Small intestine (tissue), 7 donors: Measurements from ENCODE around the gene FCRL5. TPM values are rescaled to one million over a fixed set of nuclear protein-coding genes. Genes with fewer than 3 reads are reported as not detected.

Experiments
- DNase-seq, 2 donors: peaks; one replicate each; pipeline versions ENCODE4 v3.0.0 to v3.0.0-alpha.2; 2013
- FAIRE-seq: peaks from 2 replicates; lab custom pipeline; 2012; peaks lifted over from hg19 to GRCh38; lab: Jason Lieb, UNC
- H3K27ac ChIP-seq, 3 donors: one replicate each; pipeline ENCODE4 v1.5.1; 2013; ENCODE audit warnings: low read length in 2 of 3, mild to moderate bottlenecking in 2 of 3, control low read depth in 1 of 3, inconsistent platforms in 1 of 3, low read depth in 1 of 3, moderate library complexity in 1 of 3
- H3K27me3 ChIP-seq, 3 donors: one replicate each; pipeline ENCODE4 v1.6.1; 2013; ENCODE audit warnings: low read length in 3 of 3, inconsistent platforms in 1 of 3; ENCODE audit not compliant: control insufficient read depth in 3 of 3, insufficient read depth in 3 of 3
- H3K36me3 ChIP-seq, 3 donors: one replicate each; pipeline ENCODE4 v1.6.1; 2013; ENCODE audit warnings: low read length in 3 of 3, inconsistent platforms in 1 of 3, low read depth in 1 of 3, mild to moderate bottlenecking in 1 of 3, moderate library complexity in 1 of 3; ENCODE audit not compliant: control insufficient read depth in 3 of 3, insufficient read depth in 2 of 3
- H3K4me1 ChIP-seq, 3 donors: one replicate each; pipeline ENCODE4 v1.6.1; 2013; ENCODE audit warnings: low read length in 2 of 3, inconsistent platforms in 1 of 3, low read depth in 1 of 3, mild to moderate bottlenecking in 1 of 3, moderate library complexity in 1 of 3; ENCODE audit not compliant: control insufficient read depth in 3 of 3, insufficient read depth in 2 of 3
- H3K4me3 ChIP-seq, 3 donors: one replicate each; pipeline ENCODE4 v1.5.1; 2013; ENCODE audit warnings: low read length in 3 of 3, control low read depth in 1 of 3, inconsistent platforms in 1 of 3, low read depth in 1 of 3, mild to moderate bottlenecking in 1 of 3, moderate library complexity in 1 of 3
- H3K9me3 ChIP-seq, 2 donors: one replicate each; pipeline ENCODE4 v1.6.1; 2013; ENCODE audit warnings: low read depth in 1 of 2, low read length in 1 of 2; ENCODE audit not compliant: control insufficient read depth in 2 of 2, insufficient read depth in 1 of 2
- WGBS, 3 donors: extraction: QIAGEN DNeasy Blood & Tissue Kit; methylation state at CpG; one replicate each; pipeline ENCODE4 v1.1.7; 2013; 5-methylcytosine and 5-hydroxymethylcytosine counted together
- polyA plus RNA-seq, 4 donors: library from polyadenylated mRNA; stranded (reverse) in 3 of 4; unstranded in 1 of 4; fragments of 200-250 nt in 3 of 4; fragments of 120-200 nt in 1 of 4; gene quantifications; one replicate each; pipeline versions ENCODE4 v1.2.1 to v1.2.3, GENCODE V29; 2013
- donor health status: healthy with polysubstance abuse.
- donor health status: control.
- donor health status: control.
- donor health status: Bipolar disorder and iron deficiency.
- donor health status: healthy.

Gene FCRL5
- polyA plus RNA-seq, 4 donors: 0.22 to 2.7 (median 1.1) TPM

DNA sequence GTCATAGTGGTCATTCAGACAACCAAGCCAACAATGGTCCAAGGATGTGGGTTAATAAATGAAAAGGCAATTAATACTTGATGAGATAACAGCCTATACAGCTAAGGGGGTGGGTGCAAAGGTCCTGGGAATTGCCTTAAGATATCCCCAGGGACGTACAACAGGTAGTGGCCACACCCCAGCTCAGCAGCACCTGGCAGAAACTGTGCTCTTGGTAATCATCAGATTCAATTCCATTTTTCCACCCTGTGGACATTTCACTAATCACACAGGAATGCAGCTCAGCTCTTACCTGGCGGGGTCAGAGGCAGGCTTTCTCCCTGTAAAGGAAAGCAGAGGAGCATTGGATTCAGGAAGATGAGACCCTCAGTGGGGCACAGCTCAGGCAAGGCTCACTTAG is 32.9 kb downstream of the FCRL5 start:
- FAIRE-seq (no peak), DNase-seq (peak; percentile 87 to 96)
- Histone ChIP-seq H3K4me1 (peaks cover 0 to 34% (median 3%) of the 10 kb centered on the region in 3 donors), H3K27ac (peak overlapping the region; percentile 22 to 77 (median 22)), H3K27me3 (no peaks in the 10 kb centered on the region), H3K9me3 (no peaks in the 10 kb centered on the region), H3K36me3 (no peaks in the 10 kb centered on the region), H3K4me3 (no peak overlapping the region)
- WGBS, 3 donors: 10 to 67% (median 36%) methylated on average over 2 of the region's 2 CpGs

DNA sequence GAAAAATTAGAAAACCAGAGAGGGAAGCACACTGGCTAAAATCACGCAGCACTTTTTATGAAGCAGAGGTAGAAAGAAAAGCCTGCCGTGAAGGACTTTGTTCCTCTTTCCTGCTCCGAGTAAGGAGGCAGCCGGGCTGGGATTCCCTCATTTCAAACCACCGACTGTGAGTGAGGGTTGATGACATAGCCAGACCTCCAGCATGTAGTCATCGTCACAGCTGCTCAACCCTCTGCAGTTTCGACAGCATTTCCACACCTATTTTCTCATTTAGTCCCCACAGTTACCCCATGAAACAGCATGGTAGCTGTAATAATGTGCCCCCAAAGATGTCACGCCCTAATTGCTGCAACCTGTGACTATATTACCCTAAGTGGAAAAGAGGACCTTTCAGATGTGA is 35.3 kb downstream of the FCRL5 start:
- Histone ChIP-seq H3K4me3 (no peak overlapping the region), H3K27me3 (no peaks in the 10 kb centered on the region), H3K27ac (no peak overlapping the region), H3K36me3 (no peaks in the 10 kb centered on the region), H3K9me3 (no peaks in the 10 kb centered on the region), H3K4me1 (peaks cover 0 to 42% (median 3%) of the 10 kb centered on the region in 3 donors)
- DNase-seq (peak in 1 of 2 donors; percentile 27), FAIRE-seq (no peak)
- WGBS, 3 donors: 44 to 73% (median 62%) methylated on average over 8 of the region's 8 CpGs

DNA sequence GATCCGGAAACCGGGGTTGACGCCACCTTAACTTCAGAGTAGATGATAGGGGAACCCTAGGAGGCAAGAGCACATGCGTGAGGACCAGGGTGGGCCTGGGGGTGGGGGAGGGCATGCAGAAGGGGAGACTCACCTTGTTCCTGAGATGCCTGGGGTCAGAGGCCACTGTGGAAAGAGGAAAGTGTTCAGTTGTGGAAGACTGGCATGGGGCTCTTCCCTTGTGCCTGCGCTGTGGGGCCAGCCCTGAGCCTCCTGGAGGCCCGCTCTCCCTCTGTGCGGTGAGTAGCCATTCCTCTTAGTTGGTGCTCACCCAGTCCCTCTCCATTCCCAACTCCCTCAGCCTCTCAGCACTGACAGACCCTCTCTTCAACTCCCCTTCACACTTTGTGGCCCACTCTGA is 36.6 kb downstream of the FCRL5 start:
- DNase-seq (no peak), FAIRE-seq (no peak)
- 94 to 96% (median 95%) methylated on average over 7 of the region's 7 CpGs for WGBS, 3 donors
- Histone ChIP-seq H3K27me3 (no peaks in the 10 kb centered on the region), H3K36me3 (no peaks in the 10 kb centered on the region), H3K9me3 (no peaks in the 10 kb centered on the region), H3K27ac (no peak overlapping the region), H3K4me1 (peaks cover 0 to 44% (median 3%) of the 10 kb centered on the region in 3 donors), H3K4me3 (no peak overlapping the region)

DNA sequence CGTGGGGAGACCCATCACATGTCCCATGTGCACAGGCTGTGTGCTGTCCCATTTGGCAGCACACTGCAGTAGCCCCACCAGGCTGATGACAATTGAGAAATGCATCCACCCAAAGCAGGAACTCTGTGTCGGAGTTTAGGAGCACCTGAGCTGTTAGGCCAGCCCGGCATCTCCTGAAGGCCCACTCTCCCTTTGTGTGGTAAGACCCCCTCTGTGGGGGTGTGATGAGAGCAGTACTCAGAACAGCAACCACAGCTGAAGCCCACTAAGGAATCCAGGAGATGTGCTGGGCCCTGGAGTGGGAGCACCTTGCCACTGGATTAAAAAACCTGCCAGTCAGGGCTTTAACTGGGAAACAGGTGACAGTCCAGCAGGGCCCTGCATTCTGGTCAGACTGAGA is 37.2 kb downstream of the FCRL5 start:
- Histone ChIP-seq H3K27ac (no peak overlapping the region), H3K36me3 (no peaks in the 10 kb centered on the region)

DNA sequence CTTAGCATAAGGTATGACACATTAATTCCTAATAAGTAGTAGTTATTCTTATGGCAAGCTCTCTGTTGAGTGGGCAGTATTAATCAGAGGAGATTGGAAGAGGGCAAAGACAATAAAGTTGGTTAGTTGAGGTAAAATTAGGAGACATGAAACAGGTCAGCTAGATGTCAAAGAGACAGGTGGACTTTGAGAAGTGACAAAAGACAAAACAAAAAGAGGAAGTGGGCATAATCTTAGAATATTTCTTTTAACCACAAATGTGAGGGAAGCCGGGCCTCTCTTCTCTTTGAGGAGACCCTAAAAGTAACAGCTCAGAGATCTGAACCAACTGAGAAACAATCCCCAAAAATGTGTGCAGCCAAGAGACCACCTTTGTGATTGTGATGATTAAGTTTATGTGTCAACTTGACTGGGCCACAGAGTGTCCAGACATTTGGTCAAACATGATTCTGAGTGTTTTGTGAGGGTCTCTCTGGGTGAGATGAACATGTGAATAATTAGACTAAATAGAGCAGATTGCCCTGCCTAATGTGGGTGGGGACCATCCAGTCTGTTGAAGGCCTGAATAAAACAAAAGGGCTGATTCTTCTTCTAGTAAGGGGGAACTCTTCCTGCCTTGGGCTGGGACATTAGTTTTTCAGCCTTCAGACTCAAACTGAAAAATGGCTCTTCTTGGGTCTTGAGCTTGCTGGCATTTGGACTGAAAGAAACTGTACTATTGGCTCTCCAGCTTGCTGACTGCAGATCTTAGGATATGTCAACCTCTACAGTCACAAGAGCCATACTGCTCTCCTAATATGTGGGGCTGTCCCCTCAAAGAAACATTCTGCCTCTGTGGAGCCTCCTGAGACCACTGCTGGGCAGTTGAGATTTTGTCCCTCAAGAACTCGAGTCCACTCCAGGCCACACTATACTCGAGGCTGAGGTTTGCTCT is 40.0 kb downstream of the FCRL5 start:
- Histone ChIP-seq H3K27ac (peak overlapping the region in 2 of 3 donors; percentile 6 to 42), H3K27me3 (no peaks in the 10 kb centered on the region), H3K36me3 (no peaks in the 10 kb centered on the region), H3K9me3 (no peaks in the 10 kb centered on the region), H3K4me3 (no peak overlapping the region), H3K4me1 (peaks cover 0 to 16% (median 0%) of the 10 kb centered on the region in 3 donors)
- FAIRE-seq: no peak
- WGBS, 3 donors: 75 to 85% (median 76%) methylated on average over 3 of the region's 3 CpGs
- DNase-seq: no peak

More for the DNA sequence above, 37.2 kb downstream of the FCRL5 start:
- no peaks in the 10 kb centered on the region for H3K27me3 ChIP-seq
- H3K4me1 ChIP-seq: peaks cover 0 to 38% (median 3%) of the 10 kb centered on the region in 3 donors
- FAIRE-seq: no peak
- 90 to 98% (median 96%) methylated on average over 3 of the region's 3 CpGs for WGBS, 3 donors
- no peaks in the 10 kb centered on the region for H3K9me3 ChIP-seq
- H3K4me3 ChIP-seq: no peak overlapping the region
- DNase-seq: no peak

DNA sequence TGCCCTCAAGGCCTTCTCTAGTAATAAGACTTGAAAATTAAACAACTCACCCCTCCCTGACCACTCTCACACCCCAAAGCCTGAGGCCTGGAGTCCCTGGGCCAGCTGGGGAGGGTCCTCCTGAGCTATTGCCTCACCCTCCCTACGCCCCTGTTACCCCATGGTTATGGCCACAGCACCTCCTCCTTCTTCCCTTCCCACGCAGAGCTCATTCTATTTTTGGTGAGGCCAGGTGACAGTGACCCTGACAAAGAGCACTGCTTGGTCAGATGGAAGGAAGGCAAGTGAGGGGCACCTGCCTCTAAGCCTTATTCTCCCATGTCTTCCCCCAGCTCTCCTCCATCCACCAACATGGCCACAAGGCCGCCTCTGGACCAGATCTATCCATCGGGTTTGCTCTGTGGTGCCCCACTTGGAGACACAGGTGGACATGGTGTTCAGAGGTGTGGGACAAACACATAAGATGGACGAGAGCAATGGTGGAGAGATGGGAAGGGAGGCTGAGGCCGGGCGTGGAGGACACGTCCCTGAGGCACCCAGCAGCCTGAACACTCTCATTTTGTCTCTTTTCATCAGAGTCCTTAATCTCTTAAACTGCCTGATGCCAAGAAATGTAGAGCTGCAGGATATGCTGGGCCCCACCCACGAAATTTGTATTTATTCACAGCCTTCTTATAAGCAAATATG is 42.6 kb downstream of the FCRL5 start:
- no peaks in the 10 kb centered on the region for H3K27me3 ChIP-seq
- no peak overlapping the region for H3K4me3 ChIP-seq
- no peak for FAIRE-seq
- 76 to 83% (median 83%) methylated on average over 9 of the region's 9 CpGs for WGBS, 3 donors
- no peak overlapping the region for H3K27ac ChIP-seq
- H3K4me1 ChIP-seq: peaks cover 0 to 17% (median 0%) of the 10 kb centered on the region in 3 donors
- DNase-seq: no peak
- no peaks in the 10 kb centered on the region for H3K36me3 ChIP-seq
- no peaks in the 10 kb centered on the region for H3K9me3 ChIP-seq

DNA sequence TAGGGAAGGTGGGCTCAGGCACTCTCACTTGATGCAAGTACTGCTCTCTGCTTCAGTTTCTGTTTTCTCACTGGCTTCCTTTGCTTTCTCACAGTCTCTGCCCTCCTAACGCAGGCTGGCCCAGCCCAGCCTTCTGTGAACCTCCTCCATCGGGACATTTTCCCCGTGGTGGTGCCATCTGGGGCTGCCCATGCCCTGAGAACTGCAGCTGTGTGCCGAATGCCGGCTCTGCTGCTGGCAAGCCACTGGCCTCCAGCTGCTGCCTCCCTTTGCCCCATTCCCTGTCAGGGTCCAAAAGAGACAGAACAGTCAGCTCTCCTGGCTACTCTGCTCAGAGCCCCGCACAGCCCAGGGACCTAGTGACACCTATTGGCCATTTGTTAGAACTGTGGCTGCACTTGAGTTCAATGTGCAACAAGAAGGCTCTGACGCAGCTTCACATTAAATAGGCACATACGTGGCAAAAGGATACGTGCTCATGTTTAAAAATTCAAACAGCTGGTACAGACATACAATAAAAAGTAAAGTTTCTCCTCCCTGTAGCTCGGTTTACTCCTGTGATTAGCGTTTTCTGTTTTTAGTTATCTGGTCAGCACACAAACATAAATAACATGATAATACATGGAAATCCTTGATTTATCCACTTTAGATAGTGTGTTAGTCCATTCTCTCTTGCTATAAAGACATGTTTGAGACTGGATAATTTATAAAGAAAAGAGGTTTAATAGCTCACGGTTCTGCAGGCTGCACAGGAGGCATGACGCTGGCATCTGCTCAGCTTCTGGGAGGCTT is 46.6 kb downstream of the FCRL5 start:
- DNase-seq: peak; percentile 82 to 89
- Histone ChIP-seq H3K9me3 (no peaks in the 10 kb centered on the region), H3K27ac (peak overlapping the region in 1 of 3 donors; percentile 12), H3K4me1 (peaks cover 0 to 7% (median 0%) of the 10 kb centered on the region in 3 donors), H3K36me3 (no peaks in the 10 kb centered on the region), H3K27me3 (no peaks in the 10 kb centered on the region), H3K4me3 (no peak overlapping the region)
- no peak for FAIRE-seq
- 20 to 34% (median 23%) methylated on average over 13 of the region's 13 CpGs for WGBS, 3 donors

DNA sequence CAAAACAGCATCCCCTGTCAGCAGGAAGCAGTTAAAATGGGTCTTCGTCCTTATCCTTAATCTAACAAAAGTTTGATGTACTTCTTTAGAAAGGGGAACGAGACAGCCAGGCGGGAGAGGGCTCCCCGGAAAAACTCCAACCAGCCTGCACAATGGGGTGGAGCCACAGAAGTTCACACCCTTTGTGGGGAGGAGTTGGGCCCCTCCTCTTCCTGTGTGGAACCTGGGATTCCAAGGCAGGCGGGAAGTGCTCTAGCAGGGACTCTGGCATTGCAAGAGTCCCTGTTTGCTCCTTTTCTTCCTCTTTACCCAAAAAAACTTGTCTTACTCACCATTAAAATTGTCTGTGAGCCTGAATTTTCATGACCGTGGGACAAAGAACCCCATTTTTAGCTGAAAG is 47.7 kb downstream of the FCRL5 start:
- FAIRE-seq: no peak
- Histone ChIP-seq H3K36me3 (no peaks in the 10 kb centered on the region), H3K27me3 (no peaks in the 10 kb centered on the region), H3K27ac (no peak overlapping the region), H3K4me1 (peaks cover 0 to 7% (median 0%) of the 10 kb centered on the region in 3 donors), H3K9me3 (peaks cover 0 to under 1% of the 10 kb centered on the region in 2 donors), H3K4me3 (no peak overlapping the region)
- DNase-seq: no peak
- 81 to 94% (median 85%) methylated on average over 6 of the region's 6 CpGs for WGBS, 3 donors
